CD4-positive, alpha-beta T cell (primary cell): Measurements from ENCODE around the gene CBX2. TPM values are rescaled to one million over a fixed set of nuclear protein-coding genes. Genes with fewer than 3 reads are reported as not detected.

Experiments used
- ATAC-seq: fragments of 200-7000 bp; cut with Tn5 transposase; one replicate; pipeline ENCODE4 v1.10.0; 2022; ENCODE audit warnings: mild to moderate bottlenecking; ENCODE audit not compliant: poor library complexity
- CTCF ChIA-PET: fragments of 350-600 bp; sonication (Branson Sonifier 250); formaldehyde crosslinking; loops from one replicate; lab custom pipeline; 2021; ENCODE audit warnings: antibody characterized with exemption, inconsistent platforms; lab: Charles Lee
- POLR2A ChIA-PET: fragments of 350-600 bp; sonication (Branson Sonifier 250); formaldehyde crosslinking; loops from one replicate; lab custom pipeline; 2021; ENCODE audit warnings: antibody characterized with exemption, inconsistent platforms; lab: Charles Lee
- DNase-seq, 14 experiments: peaks; one replicate each; pipeline ENCODE4 v3.0.0-alpha.2; 2013 to 2020; ENCODE audit warnings: mixed read lengths in 2 of 14
- H3K27ac ChIP-seq, 2 donors: one replicate each; pipeline versions ENCODE4 v1.5.1 to v1.7.0; 2013; ENCODE audit warnings: low read length in 2 of 2, low read depth in 1 of 2, mild to moderate bottlenecking in 1 of 2
- H3K27me3 ChIP-seq, 2 experiments: 1 replicate in 1 of 2; 2 replicates in 1 of 2; pipeline versions ENCODE4 v1.6.1 to v1.7.0; 2013; ENCODE audit warnings: low read length in 2 of 2, control low read depth in 1 of 2, mild to moderate bottlenecking in 1 of 2, moderate library complexity in 1 of 2; ENCODE audit not compliant: insufficient read depth in 2 of 2, control insufficient read depth in 1 of 2
- H3K36me3 ChIP-seq: one replicate; pipeline ENCODE4 v1.6.1; 2013; ENCODE audit warnings: low read length, control low read depth; ENCODE audit not compliant: insufficient read depth
- H3K4me1 ChIP-seq: one replicate; pipeline ENCODE4 v1.6.1; 2013; ENCODE audit warnings: low read length, control low read depth; ENCODE audit not compliant: insufficient read depth
- H3K4me3 ChIP-seq: one replicate; pipeline ENCODE4 v1.5.1; 2013; ENCODE audit warnings: mild to moderate bottlenecking, low read length, moderate library complexity
- H3K9me3 ChIP-seq, 2 experiments: 1 replicate in 1 of 2; 2 replicates in 1 of 2; pipeline versions ENCODE4 v1.6.1 to v1.7.0; 2013; ENCODE audit warnings: low read length in 2 of 2, mild to moderate bottlenecking in 2 of 2, control low read depth in 1 of 2, moderate library complexity in 1 of 2; ENCODE audit not compliant: control insufficient read depth in 1 of 2, insufficient read depth in 1 of 2
- H3K27ac Mint-ChIP-seq: one replicate; pipeline ENCODE4 v1.8.0; 2020; ENCODE audit warnings: mixed read lengths
- H3K27me3 Mint-ChIP-seq: one replicate; pipeline ENCODE4 v1.8.0; 2021; ENCODE audit warnings: mixed read lengths
- H3K36me3 Mint-ChIP-seq: one replicate; pipeline ENCODE4 v1.8.0; 2021; ENCODE audit warnings: low read depth, mixed read lengths
- H3K4me1 Mint-ChIP-seq: one replicate; pipeline ENCODE4 v1.8.0; 2021; ENCODE audit warnings: low read depth, mixed read lengths
- H3K4me3 Mint-ChIP-seq: one replicate; pipeline ENCODE4 v1.8.0; 2020; ENCODE audit warnings: mild to moderate bottlenecking, mixed read lengths
- H3K9me3 Mint-ChIP-seq: one replicate; pipeline ENCODE4 v1.8.0; 2020; ENCODE audit warnings: mixed read lengths
- intact Hi-C, 2 experiments: fragments of 100-400 bp; cut with DNase I in 1 of 2; cut with micrococcal nuclease in 1 of 2; formaldehyde crosslinking; loops; one replicate each; pipeline versions ENCODE4 v1.15.1 to v1.9.0; 2023 to 2025; cut with DNase I, micrococcal nuclease
- total RNA-seq, 174 experiments: library from RNA in 2 of 174; stranded (reverse) in 2 of 174; gene quantifications; one replicate each; pipeline ENCODE4 v1.2.3 and lab custom pipeline; 2021 to 2026
- TF ChIP-seq, protein P1 (sequence below): fragments of 200-600 bp; IDR thresholded peaks from one replicate; pipeline ENCODE4 v1.8.0; 2022; ENCODE audit warnings: antibody characterized with exemption, mild to moderate bottlenecking

The CBX2 gene
- total RNA-seq, 2 experiments from 2014 or later, result 0.31 TPM; not detected in 1

GRCh38 chr17:79804856-79805696 is 27.1 kb downstream of the CBX2 start:
- no peaks in the 10 kb centered on the region for H3K36me3 ChIP-seq
- H3K27ac ChIP-seq, result no peak overlapping the region
- TF ChIP-seq, protein P1, sequence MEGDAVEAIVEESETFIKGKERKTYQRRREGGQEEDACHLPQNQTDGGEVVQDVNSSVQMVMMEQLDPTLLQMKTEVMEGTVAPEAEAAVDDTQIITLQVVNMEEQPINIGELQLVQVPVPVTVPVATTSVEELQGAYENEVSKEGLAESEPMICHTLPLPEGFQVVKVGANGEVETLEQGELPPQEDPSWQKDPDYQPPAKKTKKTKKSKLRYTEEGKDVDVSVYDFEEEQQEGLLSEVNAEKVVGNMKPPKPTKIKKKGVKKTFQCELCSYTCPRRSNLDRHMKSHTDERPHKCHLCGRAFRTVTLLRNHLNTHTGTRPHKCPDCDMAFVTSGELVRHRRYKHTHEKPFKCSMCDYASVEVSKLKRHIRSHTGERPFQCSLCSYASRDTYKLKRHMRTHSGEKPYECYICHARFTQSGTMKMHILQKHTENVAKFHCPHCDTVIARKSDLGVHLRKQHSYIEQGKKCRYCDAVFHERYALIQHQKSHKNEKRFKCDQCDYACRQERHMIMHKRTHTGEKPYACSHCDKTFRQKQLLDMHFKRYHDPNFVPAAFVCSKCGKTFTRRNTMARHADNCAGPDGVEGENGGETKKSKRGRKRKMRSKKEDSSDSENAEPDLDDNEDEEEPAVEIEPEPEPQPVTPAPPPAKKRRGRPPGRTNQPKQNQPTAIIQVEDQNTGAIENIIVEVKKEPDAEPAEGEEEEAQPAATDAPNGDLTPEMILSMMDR, result no peak
- H3K27me3 Mint-ChIP-seq, result peaks cover 90% of the 10 kb centered on the region
- intact Hi-C loops, result no loop called here
- peak overlapping the region; percentile 76 for H3K4me3 Mint-ChIP-seq
- no peak overlapping the region for H3K4me3 ChIP-seq
- ChIA-PET POLR2A (interaction anchor here (1.1 to 10.2 kb wide), 5 partner anchors 7 to 192 kb away, joined by 3 to 127 read pairs (median 8); partner anchors contain the start of genes CBX4 and CBX8), CTCF (interaction anchor here (0.9 to 1.1 kb wide), 2 partner anchors 34 to 35 kb away, joined by 3 read pairs; partner anchors contain the start of gene CBX4)
- H3K27me3 ChIP-seq, result peaks cover 94% of the 10 kb centered on the region in 2 experiments
- H3K4me1 Mint-ChIP-seq, result peaks cover 43% of the 10 kb centered on the region
- peaks cover 68% of the 10 kb centered on the region for H3K4me1 ChIP-seq
- H3K9me3 Mint-ChIP-seq, result no peaks in the 10 kb centered on the region
- H3K9me3 ChIP-seq, result peaks cover 0 to 68% of the 10 kb centered on the region in 2 experiments
- ATAC-seq, result no peak
- H3K36me3 Mint-ChIP-seq, result peaks cover 4% of the 10 kb centered on the region
- peak in 1 of 14 experiments; percentile 28 for DNase-seq
- peak overlapping the region; percentile 62 for H3K27ac Mint-ChIP-seq

GRCh38 chr17:79806446-79806760 is 28.5 kb downstream of the CBX2 start:
- H3K9me3 ChIP-seq, result peaks cover 0 to 67% of the 10 kb centered on the region in 2 experiments
- ChIA-PET POLR2A (interaction anchor here (1.8 kb wide), 1 partner anchor 9 kb away, joined by 10 read pairs; the partner anchor contains the start of gene CBX8), CTCF (no interaction called here)
- Mint-ChIP-seq H3K4me3 (no peak overlapping the region), H3K9me3 (no peaks in the 10 kb centered on the region), H3K36me3 (peaks cover 4% of the 10 kb centered on the region), H3K27me3 (peaks cover 91% of the 10 kb centered on the region), H3K27ac (no peak overlapping the region), H3K4me1 (peaks cover 41% of the 10 kb centered on the region)
- H3K36me3 ChIP-seq, result no peaks in the 10 kb centered on the region
- intact Hi-C loops, result no loop called here
- H3K27ac ChIP-seq, result no peak overlapping the region
- ATAC-seq, result no peak
- H3K4me1 ChIP-seq, result peaks cover 67% of the 10 kb centered on the region
- TF ChIP-seq, protein P1, result no peak
- H3K4me3 ChIP-seq, result no peak overlapping the region
- no peak for DNase-seq
- peaks cover 91 to 92% of the 10 kb centered on the region in 2 experiments for H3K27me3 ChIP-seq

GRCh38 chr17:79806863-79807720 is 29.1 kb downstream of the CBX2 start:
- Mint-ChIP-seq H3K4me3 (no peak overlapping the region), H3K36me3 (peaks cover 4% of the 10 kb centered on the region), H3K9me3 (no peaks in the 10 kb centered on the region), H3K4me1 (peaks cover 42% of the 10 kb centered on the region), H3K27me3 (peaks cover 91% of the 10 kb centered on the region), H3K27ac (no peak overlapping the region)
- CTCF ChIA-PET, result interaction anchor here (1.5 kb wide), 1 partner anchor 9 kb away, joined by 4 read pairs; no protein-coding TSS in a partner anchor
- Histone ChIP-seq H3K27me3 (peaks cover 91 to 92% of the 10 kb centered on the region in 2 experiments), H3K4me3 (no peak overlapping the region), H3K4me1 (peaks cover 67% of the 10 kb centered on the region), H3K36me3 (no peaks in the 10 kb centered on the region), H3K27ac (no peak overlapping the region), H3K9me3 (peaks cover 0 to 68% of the 10 kb centered on the region in 2 experiments)
- intact Hi-C loops, result no loop called here
- TF ChIP-seq, protein P1, result no peak
- ATAC-seq (no peak), DNase-seq (no peak)
- POLR2A ChIA-PET, result interaction anchor here (1.8 to 2.6 kb wide), 3 partner anchors 10 to 32 kb away, joined by 10 to 13 read pairs (median 11); partner anchors contain the start of genes CBX4 and CBX8
